Small intestine (tissue), 7 donors: ENCODE results near the gene AGPS. TPM values are rescaled to one million over a fixed set of nuclear protein-coding genes. Genes with fewer than 3 reads are reported as not detected.

Experiments used
- DNase-seq, 2 donors: peaks; one replicate each; pipeline versions ENCODE4 v3.0.0 to v3.0.0-alpha.2; 2013
- FAIRE-seq: peaks from 2 replicates; lab custom pipeline; 2012; peaks lifted over from hg19 to GRCh38; lab: Jason Lieb, UNC
- H3K27ac ChIP-seq, 3 donors: one replicate each; pipeline ENCODE4 v1.5.1; 2013; ENCODE audit warnings: low read length in 2 of 3, mild to moderate bottlenecking in 2 of 3, control low read depth in 1 of 3, inconsistent platforms in 1 of 3, low read depth in 1 of 3, moderate library complexity in 1 of 3
- H3K27me3 ChIP-seq, 3 donors: one replicate each; pipeline ENCODE4 v1.6.1; 2013; ENCODE audit warnings: low read length in 3 of 3, inconsistent platforms in 1 of 3; ENCODE audit not compliant: control insufficient read depth in 3 of 3, insufficient read depth in 3 of 3
- H3K36me3 ChIP-seq, 3 donors: one replicate each; pipeline ENCODE4 v1.6.1; 2013; ENCODE audit warnings: low read length in 3 of 3, inconsistent platforms in 1 of 3, low read depth in 1 of 3, mild to moderate bottlenecking in 1 of 3, moderate library complexity in 1 of 3; ENCODE audit not compliant: control insufficient read depth in 3 of 3, insufficient read depth in 2 of 3
- H3K4me1 ChIP-seq, 3 donors: one replicate each; pipeline ENCODE4 v1.6.1; 2013; ENCODE audit warnings: low read length in 2 of 3, inconsistent platforms in 1 of 3, low read depth in 1 of 3, mild to moderate bottlenecking in 1 of 3, moderate library complexity in 1 of 3; ENCODE audit not compliant: control insufficient read depth in 3 of 3, insufficient read depth in 2 of 3
- H3K4me3 ChIP-seq, 3 donors: one replicate each; pipeline ENCODE4 v1.5.1; 2013; ENCODE audit warnings: low read length in 3 of 3, control low read depth in 1 of 3, inconsistent platforms in 1 of 3, low read depth in 1 of 3, mild to moderate bottlenecking in 1 of 3, moderate library complexity in 1 of 3
- H3K9me3 ChIP-seq, 2 donors: one replicate each; pipeline ENCODE4 v1.6.1; 2013; ENCODE audit warnings: low read depth in 1 of 2, low read length in 1 of 2; ENCODE audit not compliant: control insufficient read depth in 2 of 2, insufficient read depth in 1 of 2
- WGBS, 3 donors: extraction: QIAGEN DNeasy Blood & Tissue Kit; methylation state at CpG; one replicate each; pipeline ENCODE4 v1.1.7; 2013; 5-methylcytosine and 5-hydroxymethylcytosine counted together
- polyA plus RNA-seq, 4 donors: library from polyadenylated mRNA; stranded (reverse) in 3 of 4; unstranded in 1 of 4; fragments of 200-250 nt in 3 of 4; fragments of 120-200 nt in 1 of 4; gene quantifications; one replicate each; pipeline versions ENCODE4 v1.2.1 to v1.2.3, GENCODE V29; 2013
- donor health status: healthy with polysubstance abuse.
- donor health status: control.
- donor health status: control.
- donor health status: Bipolar disorder and iron deficiency.
- donor health status: healthy.

AGPS gene
- polyA plus RNA-seq, 4 donors: 7.6 to 26.7 (median 11.8) TPM

GRCh38 chr2:177577075-177577474, 184.5 kb downstream of the AGPS start:
- no peak overlapping the region for H3K27ac ChIP-seq
- FAIRE-seq: no peak
- H3K4me1 ChIP-seq: no peaks in the 10 kb centered on the region
- 80 to 87% (median 84%) methylated on average over 1 of the region's 1 CpG for WGBS, 3 donors
- no peaks in the 10 kb centered on the region for H3K27me3 ChIP-seq
- H3K4me3 ChIP-seq: no peak overlapping the region
- no peak for DNase-seq
- no peaks in the 10 kb centered on the region for H3K9me3 ChIP-seq
- no peaks in the 10 kb centered on the region for H3K36me3 ChIP-seq

GRCh38 chr2:177578454-177578853, 185.9 kb downstream of the AGPS start:
- no peaks in the 10 kb centered on the region for H3K27me3 ChIP-seq
- FAIRE-seq (no peak), DNase-seq (no peak)
- H3K27ac ChIP-seq: no peak overlapping the region
- H3K36me3 ChIP-seq: no peaks in the 10 kb centered on the region
- 78 to 88% (median 82%) methylated on average over 3 of the region's 3 CpGs for WGBS, 3 donors
- no peaks in the 10 kb centered on the region for H3K4me1 ChIP-seq
- H3K4me3 ChIP-seq: no peak overlapping the region
- no peaks in the 10 kb centered on the region for H3K9me3 ChIP-seq

- Histone ChIP-seq H3K4me1 (no peaks in the 10 kb centered on the region), H3K27ac (no peak overlapping the region), H3K9me3 (no peaks in the 10 kb centered on the region), H3K36me3 (no peaks in the 10 kb centered on the region), H3K27me3 (no peaks in the 10 kb centered on the region), H3K4me3 (no peak overlapping the region)
- no peak for FAIRE-seq
- WGBS, 3 donors: 68 to 81% (median 79%) methylated on average over 3 of the region's 3 CpGs
- peak; percentile 51 to 61 for DNase-seq
Observed at GRCh38 chr2:177579486-177580036, 187.0 kb downstream of the AGPS start.

- FAIRE-seq: no peak
- no peaks in the 10 kb centered on the region for H3K9me3 ChIP-seq
- no peak overlapping the region for H3K27ac ChIP-seq
- no peak overlapping the region for H3K4me3 ChIP-seq
- no peaks in the 10 kb centered on the region for H3K27me3 ChIP-seq
- peaks cover 0 to 2% (median 2%) of the 10 kb centered on the region in 3 donors for H3K4me1 ChIP-seq
- WGBS, 3 donors: 88 to 97% (median 93%) methylated on average over 1 of the region's 1 CpG
- DNase-seq: no peak
- H3K36me3 ChIP-seq: no peaks in the 10 kb centered on the region
Observed at GRCh38 chr2:177582000-177582399, 189.4 kb downstream of the AGPS start.

DNA sequence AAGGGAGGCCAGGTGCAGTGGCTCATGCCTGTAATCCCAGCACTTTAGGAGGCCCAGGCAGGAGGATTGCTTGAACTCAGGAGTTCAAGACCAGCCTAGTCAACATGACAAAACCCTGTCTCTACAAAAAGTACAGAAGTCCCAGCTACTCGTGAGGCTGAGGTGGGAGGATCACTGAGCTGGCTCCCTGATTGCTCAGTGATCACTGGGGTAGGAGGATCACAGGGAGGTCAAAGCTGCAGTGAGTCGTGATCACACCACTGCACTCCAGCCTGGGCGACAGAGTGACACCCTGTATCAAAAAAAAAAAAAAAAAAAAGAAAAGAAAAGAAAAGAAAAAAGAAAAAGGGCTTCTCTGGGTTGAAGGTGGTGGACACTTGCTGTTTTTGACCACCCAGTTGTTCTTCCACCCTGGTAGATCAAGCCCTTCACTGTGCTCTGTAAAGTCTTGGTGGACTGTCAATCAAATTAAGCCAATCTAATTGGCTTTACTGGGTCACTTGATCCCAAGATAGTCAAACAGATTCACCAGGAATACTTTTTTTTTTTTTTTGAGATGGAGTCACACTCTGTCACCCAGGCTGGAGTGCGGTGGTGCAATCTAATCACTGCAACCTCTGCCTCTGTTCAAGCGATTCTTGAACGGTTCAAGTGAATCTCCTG, 191.6 kb downstream of the AGPS start:
- DNase-seq (no peak), FAIRE-seq (no peak)
- Histone ChIP-seq H3K36me3 (no peaks in the 10 kb centered on the region), H3K4me1 (peaks cover 0 to 2% (median 2%) of the 10 kb centered on the region in 3 donors), H3K27me3 (no peaks in the 10 kb centered on the region), H3K9me3 (no peaks in the 10 kb centered on the region), H3K4me3 (no peak overlapping the region), H3K27ac (no peak overlapping the region)
- 93 to 96% (median 96%) methylated on average over 6 of the region's 6 CpGs for WGBS, 3 donors

DNA sequence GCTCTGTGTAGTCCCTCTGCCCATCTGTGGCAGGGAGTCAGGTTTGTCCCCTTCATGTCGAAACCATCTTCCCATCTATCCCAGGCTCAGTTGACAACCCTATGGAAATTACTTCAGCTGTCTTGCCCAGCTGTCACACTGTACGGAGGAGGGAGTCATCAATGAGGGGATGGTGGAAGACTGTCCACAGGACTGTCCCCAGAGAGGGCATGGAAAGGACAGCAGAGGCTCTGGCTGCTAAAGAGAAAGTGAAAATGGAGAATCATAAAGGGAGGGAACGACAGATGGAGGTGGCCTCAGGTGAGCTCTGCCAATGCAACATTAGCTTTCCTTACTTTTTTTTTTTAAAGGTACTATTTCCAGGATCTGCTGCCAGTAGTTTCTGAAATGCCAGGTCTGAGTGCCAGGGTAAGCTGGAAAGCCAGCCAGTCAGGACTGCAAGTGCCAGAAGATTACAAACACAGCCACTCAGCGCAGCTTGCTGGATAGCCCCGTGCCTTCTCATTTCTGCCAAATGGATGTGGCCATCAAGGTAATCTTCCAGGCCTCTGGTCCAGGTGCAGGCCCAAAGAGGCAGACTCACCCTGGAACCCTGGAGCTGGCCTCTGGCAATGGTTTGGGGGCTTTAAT, 192.8 kb downstream of the AGPS start:
- Histone ChIP-seq H3K9me3 (no peaks in the 10 kb centered on the region), H3K27me3 (no peaks in the 10 kb centered on the region), H3K36me3 (no peaks in the 10 kb centered on the region), H3K27ac (no peak overlapping the region), H3K4me1 (peaks cover 0 to 2% (median 2%) of the 10 kb centered on the region in 3 donors), H3K4me3 (no peak overlapping the region)
- WGBS, 3 donors: 53 to 82% (median 82%) methylated on average over 5 of the region's 5 CpGs
- no peak for FAIRE-seq
- DNase-seq: peak; percentile 27 to 58

- Histone ChIP-seq H3K27me3 (no peaks in the 10 kb centered on the region), H3K4me3 (no peak overlapping the region), H3K36me3 (no peaks in the 10 kb centered on the region), H3K9me3 (no peaks in the 10 kb centered on the region), H3K27ac (no peak overlapping the region), H3K4me1 (peaks cover 0 to 2% (median 2%) of the 10 kb centered on the region in 3 donors)
- FAIRE-seq (no peak), DNase-seq (peak; percentile 25 to 77)
- WGBS, 3 donors: 3 to 54% (median 31%) methylated on average over 1 of the region's 1 CpG
Observed at GRCh38 chr2:177586154-177586553, 193.6 kb downstream of the AGPS start.

DNA sequence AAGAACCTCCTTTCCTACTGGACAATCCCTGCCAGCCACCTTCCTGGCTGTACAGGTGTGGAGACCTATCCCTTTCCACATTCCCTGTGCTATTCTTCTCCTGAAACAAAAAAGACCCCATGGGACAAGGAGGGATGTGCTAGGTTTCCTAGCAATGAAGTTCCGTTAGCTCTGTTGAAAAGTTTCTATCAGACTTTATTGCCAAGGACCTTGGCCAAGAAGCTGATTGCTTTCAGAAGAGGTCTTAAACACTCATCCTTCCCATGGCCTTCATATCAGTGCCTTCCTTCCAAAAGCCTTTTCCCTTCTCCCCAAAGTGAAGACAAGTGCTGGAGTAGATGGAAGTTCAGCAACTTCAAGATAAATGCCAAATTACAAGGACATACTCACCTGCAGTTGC, 194.8 kb downstream of the AGPS start:
- no peak for DNase-seq
- Histone ChIP-seq H3K27ac (no peak overlapping the region), H3K9me3 (no peaks in the 10 kb centered on the region), H3K27me3 (no peaks in the 10 kb centered on the region), H3K4me3 (no peak overlapping the region), H3K36me3 (no peaks in the 10 kb centered on the region), H3K4me1 (peaks cover 0 to 2% (median 2%) of the 10 kb centered on the region in 3 donors)
- FAIRE-seq: no peak
- 84 to 91% (median 91%) methylated on average over 1 of the region's 1 CpG for WGBS, 3 donors
